Lung (tissue), 12 donors: ENCODE results near the gene LIPH. TPM values are rescaled to one million over a fixed set of nuclear protein-coding genes. Genes with fewer than 3 reads are reported as not detected.

Experiments used
- ATAC-seq: fragments of 200-7000 bp; cut with Tn5 transposase; one replicate; pipeline ENCODE4 v1.9.1; 2020; ENCODE audit warnings: moderate number of reproducible peaks; ENCODE audit not compliant: insufficient read depth, low FRiP score
- DNase-seq, 3 donors: peaks; one replicate each; pipeline ENCODE4 v3.0.0-alpha.2; 2013 to 2017
- H3K27ac ChIP-seq, 2 donors: one replicate each; pipeline ENCODE4 v1.5.1; 2013; ENCODE audit warnings: mild to moderate bottlenecking in 2 of 2, moderate library complexity in 2 of 2, control low read depth in 1 of 2, inconsistent platforms in 1 of 2, low read depth in 1 of 2, low read length in 1 of 2
- H3K27me3 ChIP-seq, 3 donors: one replicate each; pipeline ENCODE4 v1.5.1; 2013; ENCODE audit warnings: low read length in 2 of 3; ENCODE audit not compliant: control insufficient read depth in 3 of 3, insufficient read depth in 3 of 3
- H3K36me3 ChIP-seq, 4 donors: one replicate each; pipeline ENCODE4 v1.5.1; 2013; ENCODE audit warnings: low read length in 4 of 4, mild to moderate bottlenecking in 1 of 4, moderate library complexity in 1 of 4; ENCODE audit not compliant: control insufficient read depth in 4 of 4, insufficient read depth in 4 of 4
- H3K4me1 ChIP-seq, 5 donors: one replicate each; pipeline ENCODE4 v1.5.1; 2013; ENCODE audit warnings: low read length in 5 of 5, mild to moderate bottlenecking in 2 of 5, moderate library complexity in 1 of 5; ENCODE audit not compliant: control insufficient read depth in 5 of 5, insufficient read depth in 5 of 5
- H3K4me3 ChIP-seq: one replicate; pipeline ENCODE4 v1.5.1; 2013; ENCODE audit warnings: mild to moderate bottlenecking, control low read depth, moderate library complexity
- H3K9ac ChIP-seq, 2 donors: one replicate each; pipeline ENCODE4 v1.5.1; 2013; ENCODE audit warnings: low read length in 2 of 2, control low read depth in 1 of 2; ENCODE audit not compliant: insufficient read depth in 1 of 2
- H3K9me3 ChIP-seq, 4 donors: one replicate each; pipeline ENCODE4 v1.5.1; 2013; ENCODE audit warnings: low read length in 3 of 4, mild to moderate bottlenecking in 1 of 4, moderate library complexity in 1 of 4; ENCODE audit not compliant: control insufficient read depth in 4 of 4, insufficient read depth in 3 of 4
- WGBS, 2 donors: extraction: QIAGEN DNeasy Blood & Tissue Kit; methylation state at CpG; one replicate each; pipeline ENCODE4 v1.1.7; 2013; 5-methylcytosine and 5-hydroxymethylcytosine counted together
- polyA plus RNA-seq, 2 donors: library from polyadenylated mRNA; stranded (reverse); fragments of 200-250 nt; gene quantifications; one replicate each; pipeline ENCODE4 v1.2.1, GENCODE V29; 2013
- total RNA-seq, 2 donors: library from RNA; depleted of rRNA in 1 of 2; stranded (reverse); fragments of >200 nt in 1 of 2; gene quantifications; one replicate each; pipeline ENCODE4 v1.2.1, GENCODE V29; 2014 to 2021
- TF ChIP-seq, protein P1 (sequence below): IDR thresholded peaks from 2 replicates; pipeline ENCODE4 v1.5.1; 2012; ENCODE audit warnings: mild to moderate bottlenecking; ENCODE audit errors: control extremely low read depth, extremely low read depth
- donor health status: control.
- donor health status: control.
- donor health status: Bipolar disorder and iron deficiency.
- donor health status: healthy.
- donor health status: DM: yes; HTN: yes; CAD: no.

The LIPH gene
- total and polyA plus RNA-seq, 4 donors = 6.2 to 26.1 (median 15.0) TPM

DNA sequence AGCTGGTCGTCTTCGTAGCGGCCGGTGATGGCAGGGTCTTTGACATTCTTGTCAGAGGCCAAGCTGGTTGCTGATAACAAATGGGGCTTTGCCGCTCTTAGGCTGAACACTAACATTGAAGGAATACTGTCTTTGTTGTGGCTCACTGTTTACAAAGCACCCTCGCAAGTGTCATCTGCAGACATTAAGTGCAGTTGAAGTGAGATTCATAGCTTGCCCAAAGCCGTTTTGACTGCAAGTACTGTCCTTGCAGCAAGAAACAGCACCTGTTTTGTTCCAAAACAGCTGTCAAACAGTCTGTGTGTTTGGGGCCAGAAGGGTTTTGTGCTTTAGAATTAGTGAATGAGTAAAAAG is 34.3 kb upstream of the LIPH start:
- TF ChIP-seq, protein P1, sequence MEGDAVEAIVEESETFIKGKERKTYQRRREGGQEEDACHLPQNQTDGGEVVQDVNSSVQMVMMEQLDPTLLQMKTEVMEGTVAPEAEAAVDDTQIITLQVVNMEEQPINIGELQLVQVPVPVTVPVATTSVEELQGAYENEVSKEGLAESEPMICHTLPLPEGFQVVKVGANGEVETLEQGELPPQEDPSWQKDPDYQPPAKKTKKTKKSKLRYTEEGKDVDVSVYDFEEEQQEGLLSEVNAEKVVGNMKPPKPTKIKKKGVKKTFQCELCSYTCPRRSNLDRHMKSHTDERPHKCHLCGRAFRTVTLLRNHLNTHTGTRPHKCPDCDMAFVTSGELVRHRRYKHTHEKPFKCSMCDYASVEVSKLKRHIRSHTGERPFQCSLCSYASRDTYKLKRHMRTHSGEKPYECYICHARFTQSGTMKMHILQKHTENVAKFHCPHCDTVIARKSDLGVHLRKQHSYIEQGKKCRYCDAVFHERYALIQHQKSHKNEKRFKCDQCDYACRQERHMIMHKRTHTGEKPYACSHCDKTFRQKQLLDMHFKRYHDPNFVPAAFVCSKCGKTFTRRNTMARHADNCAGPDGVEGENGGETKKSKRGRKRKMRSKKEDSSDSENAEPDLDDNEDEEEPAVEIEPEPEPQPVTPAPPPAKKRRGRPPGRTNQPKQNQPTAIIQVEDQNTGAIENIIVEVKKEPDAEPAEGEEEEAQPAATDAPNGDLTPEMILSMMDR = no peak

DNA sequence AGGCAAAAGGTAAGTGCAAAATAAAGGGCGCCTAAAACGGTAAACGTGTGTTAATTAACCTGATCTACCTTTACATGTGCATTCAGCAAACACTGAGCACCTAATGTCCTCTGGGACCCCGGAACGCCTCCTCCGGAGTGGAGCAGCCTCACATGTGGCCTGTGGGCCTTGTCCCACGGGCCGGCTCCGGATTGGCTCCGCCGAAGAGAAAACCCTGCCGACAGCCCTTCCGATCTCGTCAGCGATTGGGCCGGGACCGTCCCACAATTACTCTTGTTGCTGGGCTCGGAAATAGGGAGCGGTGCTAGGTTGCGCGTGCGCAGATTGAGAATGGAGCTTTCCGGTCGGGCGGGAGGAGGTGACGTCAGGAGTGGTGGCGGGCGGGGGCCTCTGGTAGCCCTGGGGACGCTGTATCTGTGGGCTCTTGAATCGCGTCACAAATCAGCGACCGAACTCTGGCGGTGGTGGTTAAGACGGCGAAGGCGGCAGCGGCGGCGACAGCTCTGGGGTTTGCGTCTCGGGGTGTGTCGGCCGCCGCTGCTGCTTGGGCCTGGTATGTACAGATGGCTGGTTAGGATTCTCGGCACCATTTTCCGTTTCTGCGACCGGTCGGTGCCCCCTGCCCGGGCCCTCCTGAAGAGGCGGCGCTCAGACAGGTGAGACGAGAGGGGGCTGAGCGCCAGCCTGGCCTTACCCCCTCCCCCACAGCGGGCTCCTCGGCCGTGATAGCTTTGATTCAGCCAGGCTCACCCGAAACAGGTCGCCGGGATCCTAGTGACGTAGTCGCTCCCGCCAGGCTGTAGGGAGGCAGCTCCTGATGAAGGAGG is 33.7 kb upstream of the LIPH start, which contains the start of gene SENP2:
Gene SENP2, plus strand, starts transcription at position 437 of the 827 bp plus-strand sequence. Its CDS starts 119 bp downstream, at position 556.
- Histone ChIP-seq H3K36me3 (peaks cover 0 to 2% (median 0%) of the 10 kb centered on the region in 4 donors), H3K27ac (peak within 1 kb of the TSS; percentile 94), H3K4me1 (peaks cover 0 to 11% (median 0%) of the 10 kb centered on the region in 5 donors), H3K9me3 (no peaks in the 10 kb centered on the region), H3K4me3 (peak within 1 kb of the TSS; percentile 78), H3K9ac (peak within 1 kb of the TSS; percentile 95 to 97), H3K27me3 (no peaks in the 10 kb centered on the region)
- TF ChIP-seq, protein P1 = no peak
- ATAC-seq (peak; percentile 99), DNase-seq (peak; percentile 99 to 100 (median 100))
- 0% methylated on average over 64 of the region's 64 CpGs for WGBS, 2 donors

More for the DNA sequence above, 34.3 kb upstream of the LIPH start:
- peaks cover 0 to 11% (median 0%) of the 10 kb centered on the region in 5 donors for H3K4me1 ChIP-seq
- H3K36me3 ChIP-seq = peaks cover 0 to 2% (median under 1%) of the 10 kb centered on the region in 4 donors
- WGBS, 2 donors = 1 to 3% methylated on average over 7 of the region's 7 CpGs
- no peaks in the 10 kb centered on the region for H3K27me3 ChIP-seq
- H3K9ac ChIP-seq = peak overlapping the region; percentile 95 to 97
- ATAC-seq (no peak), DNase-seq (peak in 1 of 3 donors; percentile 71)
- H3K4me3 ChIP-seq = peak overlapping the region; percentile 78
- peak overlapping the region; percentile 94 for H3K27ac ChIP-seq
- H3K9me3 ChIP-seq = no peaks in the 10 kb centered on the region

DNA sequence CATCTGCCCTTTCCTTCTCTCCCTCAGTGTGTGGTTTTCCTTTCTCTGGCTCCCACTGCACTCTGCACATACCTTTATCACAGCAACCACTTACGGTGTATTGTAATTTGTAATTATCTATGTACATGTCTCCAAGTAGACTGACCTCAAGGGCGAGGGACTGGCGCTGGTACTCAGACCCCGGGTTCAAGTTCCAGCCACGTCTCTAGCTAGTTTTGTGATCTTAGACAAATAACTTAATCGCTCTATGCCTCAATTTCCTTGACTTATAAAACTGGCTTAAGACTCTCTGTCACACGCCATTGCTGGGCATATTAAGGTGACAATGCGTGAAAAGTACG is 33.1 kb upstream of the LIPH start:
- DNase-seq (no peak), ATAC-seq (no peak)
- TF ChIP-seq, protein P1 = no peak
- peak overlapping the region; percentile 75 to 90 for H3K27ac ChIP-seq
- no peaks in the 10 kb centered on the region for H3K27me3 ChIP-seq
- H3K4me3 ChIP-seq = no peak overlapping the region
- peaks cover 0 to 11% (median 0%) of the 10 kb centered on the region in 5 donors for H3K4me1 ChIP-seq
- 39 to 42% methylated on average over 9 of the region's 9 CpGs for WGBS, 2 donors
- no peaks in the 10 kb centered on the region for H3K9me3 ChIP-seq
- peaks cover 0 to 2% (median 0%) of the 10 kb centered on the region in 4 donors for H3K36me3 ChIP-seq
- peak overlapping the region; percentile 64 to 95 for H3K9ac ChIP-seq
